HG03108 (cell line): Measurements from ENCODE around the gene RGS10.
"Not testable (repeated sequence)": the region's sequence is repeated elsewhere in the genome, so short reads cannot be mapped to it uniquely, and the experiment has no call there.

Source experiments
- ATAC-seq: cut with Tn5 transposase; IDR thresholded peaks from one replicate; pipeline ENCODE4 v1.9.1; 2021; ENCODE audit warnings: moderate library complexity; ENCODE audit not compliant: unreplicated experiment

The RGS10 gene

GRCh38 chr10:119542357-119542987 lies at the start of gene RGS10:
Gene RGS10, minus strand, starts transcription at chr10:119542719. Its CDS starts 81 bp downstream, at chr10:119542638.
- peak; percentile 65 for ATAC-seq

GRCh38 chr10:119588071-119588470 lies 45.6 kb upstream of the RGS10 start:
- ATAC-seq, result no peak

- ATAC-seq, result no peak
Observed at GRCh38 chr10:119578355-119578754, 35.8 kb upstream of the RGS10 start.

- ATAC-seq, result no peak
Observed at GRCh38 chr10:119575991-119576390, 33.5 kb upstream of the RGS10 start.

- ATAC-seq, result no peak
Observed at GRCh38 chr10:119575506-119575905, 33.0 kb upstream of the RGS10 start.

- no peak for ATAC-seq
Observed at GRCh38 chr10:119567978-119568377, 25.5 kb upstream of the RGS10 start.

GRCh38 chr10:119562097-119562496 lies 19.6 kb upstream of the RGS10 start:
- no peak for ATAC-seq

- not testable (repeated sequence) for ATAC-seq
Observed at GRCh38 chr10:119559511-119559910, 17.0 kb upstream of the RGS10 start.

- not testable (repeated sequence) for ATAC-seq
Observed at GRCh38 chr10:119556081-119556480, 13.6 kb upstream of the RGS10 start.

- no peak for ATAC-seq
Observed at GRCh38 chr10:119555178-119555784, 12.8 kb upstream of the RGS10 start.

GRCh38 chr10:119550827-119551226 lies 8.3 kb upstream of the RGS10 start:
- no peak for ATAC-seq

- no peak for ATAC-seq
Observed at GRCh38 chr10:119549247-119549999, 6.9 kb upstream of the RGS10 start.

GRCh38 chr10:119546009-119546408 lies 3.5 kb upstream of the RGS10 start:
- ATAC-seq, result no peak

- ATAC-seq, result no peak
Observed at GRCh38 chr10:119545310-119545709, 2.8 kb upstream of the RGS10 start.

GRCh38 chr10:119543814-119544642 lies 1.5 kb upstream of the RGS10 start:
- no peak for ATAC-seq

GRCh38 chr10:119542988-119543813 lies 682 bp upstream of the RGS10 start:
- peak; percentile 40 for ATAC-seq

- no peak for ATAC-seq
Observed at GRCh38 chr10:119541459-119542356, 811 bp downstream of the RGS10 start.

GRCh38 chr10:119541046-119541445 lies 1.5 kb downstream of the RGS10 start:
- ATAC-seq, result no peak

- no peak for ATAC-seq
Observed at GRCh38 chr10:119540038-119540437, 2.5 kb downstream of the RGS10 start.
